ENCODE measurements around the gene NGRN. TPM values are rescaled to one million over a fixed set of nuclear protein-coding genes. Genes with fewer than 3 reads are reported as not detected.
A peak's percentile ranks its signal among the peaks of the same experiment; 100 is the strongest.

NGRN gene
- total RNA-seq, 4 donors from 2014 or later, result 27.7 to 58.3 (median 44.5) TPM

GRCh38 chr15:90227336-90227735, 38.1 kb upstream of the NGRN start:
- Histone ChIP-seq H3K4me3 (no peak overlapping the region), H3K4me1 (peaks cover 21 to 36% (median 29%) of the 10 kb centered on the region in 4 donors), H3K27me3 (no peaks in the 10 kb centered on the region), H3K36me3 (peaks cover 0 to 61% (median 15%) of the 10 kb centered on the region in 4 donors), H3K27ac (no peak overlapping the region), H3K9me3 (no peaks in the 10 kb centered on the region)
- TF ChIP-seq EP300 (IDR thresholded peaks at IDR 0.05; ENCODE audit: low read depth) (no peak), POLR2AphosphoS5 (IDR thresholded peaks at IDR 0.05) (no peak), CTCF (IDR thresholded peaks at IDR 0.05) (no peak), POLR2A (IDR thresholded peaks at IDR 0.05) (no peak)
- intact Hi-C loops (cut with DNase I; ENCODE audit: low total_unique reads), result loop anchor here (10.0 kb wide), 1 partner anchor 473 kb away; the partner anchor contains the start of gene MESP1
- DNase-seq, result no peak
- in situ Hi-C loops (cut with MboI; ENCODE audit: low pct_ligation_motif_present in 1 of 4, low pct_unique_long_range_greater_than_20kb in 1 of 4, low sequenced_read_pairs in 3 of 4), result no loop called here
- 88% methylated on average over 7 of the region's 7 CpGs; no CpG with 5 or more reads in 1 of the 2 donors for WGBS, 2 donors (ENCODE audit: low coverage in 1 of 2)

GRCh38 chr15:90227816-90228772, 37.4 kb upstream of the NGRN start:
- H3K27ac ChIP-seq, result peak overlapping the region in 3 of 4 donors; percentile 90 to 97 (median 95)
- no peak for DNase-seq
- 86% methylated on average over 32 of the region's 38 CpGs; no CpG with 5 or more reads in 1 of the 2 donors for WGBS, 2 donors (ENCODE audit: low coverage in 1 of 2)
- H3K36me3 ChIP-seq, result peaks cover 0 to 53% (median 13%) of the 10 kb centered on the region in 4 donors
- TF ChIP-seq POLR2AphosphoS5 (IDR thresholded peaks at IDR 0.05) (no peak), EP300 (IDR thresholded peaks at IDR 0.05; ENCODE audit: low read depth) (no peak), CTCF (IDR thresholded peaks at IDR 0.05) (no peak), POLR2A (IDR thresholded peaks at IDR 0.05) (no peak)
- intact Hi-C loops (cut with DNase I; ENCODE audit: low total_unique reads), result loop anchor here (10.0 kb wide), 1 partner anchor 473 kb away; the partner anchor contains the start of gene MESP1
- H3K9me3 ChIP-seq, result no peaks in the 10 kb centered on the region
- no peaks in the 10 kb centered on the region for H3K27me3 ChIP-seq
- no peak overlapping the region for H3K4me3 ChIP-seq
- peaks cover 23 to 43% (median 36%) of the 10 kb centered on the region in 4 donors for H3K4me1 ChIP-seq
- in situ Hi-C loops (cut with MboI; ENCODE audit: low pct_ligation_motif_present in 1 of 4, low pct_unique_long_range_greater_than_20kb in 1 of 4, low sequenced_read_pairs in 3 of 4), result no loop called here

GRCh38 chr15:90228960-90229359, 36.5 kb upstream of the NGRN start:
- DNase-seq, result no peak
- WGBS, 2 donors (ENCODE audit: low coverage in 1 of 2), result 70 to 90% methylated on average over 2 to 9 of the region's 15 CpGs
- TF ChIP-seq POLR2A (IDR thresholded peaks at IDR 0.05) (no peak), EP300 (IDR thresholded peaks at IDR 0.05; ENCODE audit: low read depth) (no peak), CTCF (IDR thresholded peaks at IDR 0.05) (no peak), POLR2AphosphoS5 (IDR thresholded peaks at IDR 0.05) (no peak)
- H3K4me3 ChIP-seq, result no peak overlapping the region
- peak overlapping the region in 3 of 4 donors; percentile 90 to 97 (median 95) for H3K27ac ChIP-seq
- in situ Hi-C loops (cut with MboI; ENCODE audit: low pct_ligation_motif_present in 1 of 4, low pct_unique_long_range_greater_than_20kb in 1 of 4, low sequenced_read_pairs in 3 of 4), result no loop called here
- intact Hi-C loops (cut with DNase I; ENCODE audit: low total_unique reads), result loop anchor here (10.0 kb wide), 1 partner anchor 474 kb away; the partner anchor contains the start of gene MESP1
- H3K4me1 ChIP-seq, result peaks cover 23 to 43% (median 36%) of the 10 kb centered on the region in 4 donors
- H3K36me3 ChIP-seq, result peaks cover 0 to 45% (median 10%) of the 10 kb centered on the region in 4 donors
- no peaks in the 10 kb centered on the region for H3K27me3 ChIP-seq
- H3K9me3 ChIP-seq, result no peaks in the 10 kb centered on the region

GRCh38 chr15:90230071-90230494, 35.4 kb upstream of the NGRN start:
- in situ Hi-C loops (cut with MboI; ENCODE audit: low pct_ligation_motif_present in 1 of 4, low pct_unique_long_range_greater_than_20kb in 1 of 4, low sequenced_read_pairs in 3 of 4) (no loop called here), intact Hi-C loops (cut with DNase I; ENCODE audit: low total_unique reads) (no loop called here)
- no peaks in the 10 kb centered on the region for H3K9me3 ChIP-seq
- H3K36me3 ChIP-seq, result peaks cover 0 to 34% (median 6%) of the 10 kb centered on the region in 4 donors
- H3K4me1 ChIP-seq, result peaks cover 28 to 51% (median 43%) of the 10 kb centered on the region in 4 donors
- DNase-seq, result peak; percentile 67
- H3K4me3 ChIP-seq, result peak overlapping the region in 1 of 4 donors; percentile 67
- H3K27me3 ChIP-seq, result no peaks in the 10 kb centered on the region
- WGBS, 2 donors (ENCODE audit: low coverage in 1 of 2), result 47% methylated on average over 12 of the region's 12 CpGs; no CpG with 5 or more reads in 1 of the 2 donors
- TF ChIP-seq CTCF (IDR thresholded peaks at IDR 0.05) (no peak), EP300 (IDR thresholded peaks at IDR 0.05; ENCODE audit: low read depth) (no peak), POLR2A (IDR thresholded peaks at IDR 0.05) (peak; percentile 63), POLR2AphosphoS5 (IDR thresholded peaks at IDR 0.05) (peak in 2 of 3 donors; percentile 37 to 70)
- H3K27ac ChIP-seq, result peak overlapping the region; percentile 90 to 99 (median 96)
